NB4 (cell line): ENCODE results near the gene ARHGAP22.

Experiments used
- CTCF ChIP-seq: IDR thresholded peaks from one replicate; pipeline ENCODE4 v1.5.1; 2012; ENCODE audit warnings: low read depth, low read length
- MAX ChIP-seq: IDR thresholded peaks from 2 replicates; pipeline ENCODE4 v1.6.1; 2011; ENCODE audit warnings: low read depth, low read length
- MYC ChIP-seq: IDR thresholded peaks from 2 replicates; pipeline ENCODE4 v1.6.1; 2011; ENCODE audit warnings: low read depth, low read length

GRCh38 chr10:48600645-48601505 lies 4.0 kb downstream of the ARHGAP22 start:
- TF ChIP-seq CTCF (no peak), MYC (no peak), MAX (no peak)
